Measurements from ENCODE around the gene DAP.
"Not testable (repeated sequence)": the region's sequence is repeated elsewhere in the genome, so short reads cannot be mapped to it uniquely, and the experiment has no call there.

The DAP gene

GRCh38 chr5:10731913-10732312 lies 29.1 kb downstream of the DAP start:
- H3K4me1 ChIP-seq (ENCODE audit: control insufficient read depth, insufficient read depth, low read length), result no peaks in the 10 kb centered on the region
- H3K4me2 ChIP-seq (ENCODE audit: low read length), result no peak overlapping the region
- H3K9ac ChIP-seq (ENCODE audit: low read depth, low read length), result no peak overlapping the region
- peaks cover 40% of the 10 kb centered on the region for H3K36me3 ChIP-seq (ENCODE audit: insufficient read depth, low read length)
- no peaks in the 10 kb centered on the region for H3K9me3 ChIP-seq (replicated peaks; ENCODE audit: low read length)
- H3K27me3 ChIP-seq (ENCODE audit: control insufficient read depth, insufficient read depth, low read length), result no peaks in the 10 kb centered on the region
- no peak overlapping the region for H3K4me3 ChIP-seq (ENCODE audit: low read length)

GRCh38 chr5:10730043-10730351 lies 31.0 kb downstream of the DAP start:
- Histone ChIP-seq H3K27me3 (ENCODE audit: control insufficient read depth, insufficient read depth, low read length) (no peaks in the 10 kb centered on the region), H3K36me3 (ENCODE audit: insufficient read depth, low read length) (peaks cover 28% of the 10 kb centered on the region), H3K4me1 (ENCODE audit: control insufficient read depth, insufficient read depth, low read length) (peaks cover 14% of the 10 kb centered on the region), H3K4me3 (ENCODE audit: low read length) (no peak overlapping the region), H3K4me2 (ENCODE audit: low read length) (no peak overlapping the region), H3K9me3 (replicated peaks; ENCODE audit: low read length) (no peaks in the 10 kb centered on the region), H3K9ac (ENCODE audit: low read depth, low read length) (no peak overlapping the region)

GRCh38 chr5:10729320-10730042 lies 31.6 kb downstream of the DAP start:
- Histone ChIP-seq H3K4me2 (ENCODE audit: low read length) (no peak overlapping the region), H3K9ac (ENCODE audit: low read depth, low read length) (no peak overlapping the region), H3K27me3 (ENCODE audit: control insufficient read depth, insufficient read depth, low read length) (no peaks in the 10 kb centered on the region), H3K36me3 (ENCODE audit: insufficient read depth, low read length) (peaks cover 28% of the 10 kb centered on the region), H3K4me1 (ENCODE audit: control insufficient read depth, insufficient read depth, low read length) (peaks cover 18% of the 10 kb centered on the region), H3K9me3 (replicated peaks; ENCODE audit: low read length) (no peaks in the 10 kb centered on the region), H3K4me3 (ENCODE audit: low read length) (no peak overlapping the region)

GRCh38 chr5:10728679-10729078 lies 32.4 kb downstream of the DAP start:
- H3K9me3 ChIP-seq (replicated peaks; ENCODE audit: low read length), result no peaks in the 10 kb centered on the region
- H3K36me3 ChIP-seq (ENCODE audit: insufficient read depth, low read length), result peaks cover 22% of the 10 kb centered on the region
- peaks cover 26% of the 10 kb centered on the region for H3K4me1 ChIP-seq (ENCODE audit: control insufficient read depth, insufficient read depth, low read length)
- H3K4me3 ChIP-seq (ENCODE audit: low read length), result no peak overlapping the region
- H3K4me2 ChIP-seq (ENCODE audit: low read length), result no peak overlapping the region
- H3K27me3 ChIP-seq (ENCODE audit: control insufficient read depth, insufficient read depth, low read length), result no peaks in the 10 kb centered on the region
- H3K9ac ChIP-seq (ENCODE audit: low read depth, low read length), result no peak overlapping the region

- no peaks in the 10 kb centered on the region for H3K9me3 ChIP-seq (replicated peaks; ENCODE audit: low read length)
- no peak overlapping the region for H3K4me2 ChIP-seq (ENCODE audit: low read length)
- peaks cover 30% of the 10 kb centered on the region for H3K4me1 ChIP-seq (ENCODE audit: control insufficient read depth, insufficient read depth, low read length)
- H3K27me3 ChIP-seq (ENCODE audit: control insufficient read depth, insufficient read depth, low read length), result no peaks in the 10 kb centered on the region
- no peak overlapping the region for H3K4me3 ChIP-seq (ENCODE audit: low read length)
- H3K36me3 ChIP-seq (ENCODE audit: insufficient read depth, low read length), result peaks cover 24% of the 10 kb centered on the region
- H3K9ac ChIP-seq (ENCODE audit: low read depth, low read length), result no peak overlapping the region
Measured at GRCh38 chr5:10727861-10728260, 33.2 kb downstream of the DAP start.

- Histone ChIP-seq H3K4me1 (ENCODE audit: control insufficient read depth, insufficient read depth, low read length) (peaks cover 30% of the 10 kb centered on the region), H3K9me3 (replicated peaks; ENCODE audit: low read length) (no peaks in the 10 kb centered on the region), H3K27me3 (ENCODE audit: control insufficient read depth, insufficient read depth, low read length) (no peaks in the 10 kb centered on the region), H3K4me3 (ENCODE audit: low read length) (no peak overlapping the region), H3K9ac (ENCODE audit: low read depth, low read length) (no peak overlapping the region), H3K4me2 (ENCODE audit: low read length) (no peak overlapping the region), H3K36me3 (ENCODE audit: insufficient read depth, low read length) (peaks cover 20% of the 10 kb centered on the region)
Measured at GRCh38 chr5:10726913-10727517, 34.0 kb downstream of the DAP start.

GRCh38 chr5:10726179-10726912 lies 34.7 kb downstream of the DAP start:
- no peak overlapping the region for H3K4me2 ChIP-seq (ENCODE audit: low read length)
- H3K9me3 ChIP-seq (replicated peaks; ENCODE audit: low read length), result no peaks in the 10 kb centered on the region
- H3K9ac ChIP-seq (ENCODE audit: low read depth, low read length), result no peak overlapping the region
- H3K36me3 ChIP-seq (ENCODE audit: insufficient read depth, low read length), result peaks cover 14% of the 10 kb centered on the region
- no peak overlapping the region for H3K4me3 ChIP-seq (ENCODE audit: low read length)
- no peaks in the 10 kb centered on the region for H3K27me3 ChIP-seq (ENCODE audit: control insufficient read depth, insufficient read depth, low read length)
- peaks cover 30% of the 10 kb centered on the region for H3K4me1 ChIP-seq (ENCODE audit: control insufficient read depth, insufficient read depth, low read length)

- Histone ChIP-seq H3K27me3 (ENCODE audit: control insufficient read depth, insufficient read depth, low read length) (no peaks in the 10 kb centered on the region), H3K4me2 (ENCODE audit: low read length) (peak overlapping the region; percentile 79), H3K9me3 (replicated peaks; ENCODE audit: low read length) (no peaks in the 10 kb centered on the region), H3K9ac (ENCODE audit: low read depth, low read length) (peak overlapping the region; percentile 55), H3K4me1 (ENCODE audit: control insufficient read depth, insufficient read depth, low read length) (peaks cover 36% of the 10 kb centered on the region), H3K36me3 (ENCODE audit: insufficient read depth, low read length) (peaks cover 13% of the 10 kb centered on the region), H3K4me3 (ENCODE audit: low read length) (peak overlapping the region; percentile 61)
Measured at GRCh38 chr5:10725636-10726035, 35.4 kb downstream of the DAP start.

GRCh38 chr5:10724781-10725507 lies 36.1 kb downstream of the DAP start:
- no peaks in the 10 kb centered on the region for H3K27me3 ChIP-seq (ENCODE audit: control insufficient read depth, insufficient read depth, low read length)
- H3K4me3 ChIP-seq (ENCODE audit: low read length), result peak overlapping the region; percentile 61
- H3K4me2 ChIP-seq (ENCODE audit: low read length), result peak overlapping the region; percentile 79
- peak overlapping the region; percentile 55 for H3K9ac ChIP-seq (ENCODE audit: low read depth, low read length)
- H3K9me3 ChIP-seq (replicated peaks; ENCODE audit: low read length), result no peaks in the 10 kb centered on the region
- peaks cover 43% of the 10 kb centered on the region for H3K4me1 ChIP-seq (ENCODE audit: control insufficient read depth, insufficient read depth, low read length)
- H3K36me3 ChIP-seq (ENCODE audit: insufficient read depth, low read length), result peaks cover 13% of the 10 kb centered on the region

- Histone ChIP-seq H3K9me3 (replicated peaks; ENCODE audit: low read length) (no peaks in the 10 kb centered on the region), H3K27me3 (ENCODE audit: control insufficient read depth, insufficient read depth, low read length) (no peaks in the 10 kb centered on the region), H3K4me2 (ENCODE audit: low read length) (no peak overlapping the region), H3K9ac (ENCODE audit: low read depth, low read length) (no peak overlapping the region), H3K4me3 (ENCODE audit: low read length) (no peak overlapping the region), H3K4me1 (ENCODE audit: control insufficient read depth, insufficient read depth, low read length) (peaks cover 51% of the 10 kb centered on the region), H3K36me3 (ENCODE audit: insufficient read depth, low read length) (peaks cover 9% of the 10 kb centered on the region)
Measured at GRCh38 chr5:10723514-10723913, 37.5 kb downstream of the DAP start.

- H3K9ac ChIP-seq (ENCODE audit: low read depth, low read length); H3K9me3 ChIP-seq (replicated peaks; ENCODE audit: low read length); H3K4me2 ChIP-seq (ENCODE audit: low read length); H3K27me3 ChIP-seq (ENCODE audit: control insufficient read depth, insufficient read depth, low read length); H3K36me3 ChIP-seq (ENCODE audit: insufficient read depth, low read length); H3K4me3 ChIP-seq (ENCODE audit: low read length): not testable (repeated sequence)
- H3K4me1 ChIP-seq (ENCODE audit: control insufficient read depth, insufficient read depth, low read length), result peaks cover 45% of the 10 kb centered on the region
Measured at GRCh38 chr5:10720766-10721165, 40.3 kb downstream of the DAP start.

Data from skeletal muscle satellite cell (primary cell).